Dermis blood vessel endothelial cell (primary cell): ENCODE data around the gene RMI2. TPM values are rescaled to one million over a fixed set of nuclear protein-coding genes. Genes with fewer than 3 reads are reported as not detected.

Experiments
- total RNA-seq: library from RNA; depleted of rRNA; stranded (reverse); fragments of >200 nt; gene quantifications from 2 replicates; pipeline ENCODE4 v1.2.3, GENCODE V29; 2014

The RMI2 gene
- total RNA-seq, 1 donor from 2014 or later: 5.1 TPM

Other genes starting within 250 kb of the RMI2 start
- gene SOCS1, start 89.3 kb upstream of the RMI2 start, total RNA-seq: 0.23 and 0.68 TPM in 2 replicates
- gene TNP2, start 76.1 kb upstream of the RMI2 start, total RNA-seq: not detected in 2 replicates
- gene PRM3, start 71.8 kb upstream of the RMI2 start, total RNA-seq: not detected in 2 replicates
- not detected in 2 replicates for gene PRM2, start 69.0 kb upstream of the RMI2 start, total RNA-seq
- gene PRM1, start 64.1 kb upstream of the RMI2 start, total RNA-seq: not detected in 2 replicates
- 3.6 and 5.6 TPM in 2 replicates for gene LITAF, start 241.5 kb downstream of the RMI2 start, total RNA-seq